ENCODE results near the gene TPM1.

DNA sequence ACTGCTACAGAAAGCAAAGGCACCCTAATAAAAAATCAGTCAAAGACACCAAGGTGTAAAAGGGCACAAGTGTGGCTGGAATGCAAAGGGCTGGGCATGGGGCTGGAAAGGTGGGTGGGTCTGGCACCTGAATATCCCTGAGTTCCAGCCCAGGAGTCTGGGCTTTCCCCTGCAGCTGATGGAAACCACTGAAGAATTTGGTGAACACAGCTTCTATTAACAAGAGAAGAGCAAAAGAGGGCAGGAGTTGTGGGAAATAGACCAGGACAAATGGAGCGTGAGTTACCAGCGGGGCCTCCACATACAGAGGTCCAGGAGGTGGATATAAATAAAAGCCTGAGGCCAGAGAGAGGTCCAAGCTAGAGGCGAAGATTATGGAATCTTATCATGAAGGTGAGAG is 45.1 kb upstream of the TPM1 start:
- TF ChIP-seq, protein P1, sequence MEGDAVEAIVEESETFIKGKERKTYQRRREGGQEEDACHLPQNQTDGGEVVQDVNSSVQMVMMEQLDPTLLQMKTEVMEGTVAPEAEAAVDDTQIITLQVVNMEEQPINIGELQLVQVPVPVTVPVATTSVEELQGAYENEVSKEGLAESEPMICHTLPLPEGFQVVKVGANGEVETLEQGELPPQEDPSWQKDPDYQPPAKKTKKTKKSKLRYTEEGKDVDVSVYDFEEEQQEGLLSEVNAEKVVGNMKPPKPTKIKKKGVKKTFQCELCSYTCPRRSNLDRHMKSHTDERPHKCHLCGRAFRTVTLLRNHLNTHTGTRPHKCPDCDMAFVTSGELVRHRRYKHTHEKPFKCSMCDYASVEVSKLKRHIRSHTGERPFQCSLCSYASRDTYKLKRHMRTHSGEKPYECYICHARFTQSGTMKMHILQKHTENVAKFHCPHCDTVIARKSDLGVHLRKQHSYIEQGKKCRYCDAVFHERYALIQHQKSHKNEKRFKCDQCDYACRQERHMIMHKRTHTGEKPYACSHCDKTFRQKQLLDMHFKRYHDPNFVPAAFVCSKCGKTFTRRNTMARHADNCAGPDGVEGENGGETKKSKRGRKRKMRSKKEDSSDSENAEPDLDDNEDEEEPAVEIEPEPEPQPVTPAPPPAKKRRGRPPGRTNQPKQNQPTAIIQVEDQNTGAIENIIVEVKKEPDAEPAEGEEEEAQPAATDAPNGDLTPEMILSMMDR (IDR thresholded peaks at IDR 0.05): no peak
- TF ChIP-seq EZH2 (IDR thresholded peaks at IDR 0.05; ENCODE audit: borderline replicate concordance, insufficient read depth, low read depth, low read length, poor library complexity, severe bottlenecking): no peak

All from B cell (primary cell).